ENCODE results near the gene GATA3.

Gene GATA3

GRCh38 chr10:8116926-8117493, 62.5 kb downstream of the GATA3 start:
- no peak for TF ChIP-seq CTCF (IDR thresholded peaks at IDR 0.05; ENCODE audit: insufficient read depth, low read length)
- TF ChIP-seq SPI1 (IDR thresholded peaks at IDR 0.05; ENCODE audit: borderline replicate concordance, low read depth), result no peak
- no peak for TF ChIP-seq POLR2AphosphoS5 (IDR thresholded peaks at IDR 0.05; ENCODE audit: low read depth)
- no peak for TF ChIP-seq GABPA (IDR thresholded peaks at IDR 0.05; ENCODE audit: low read depth)
- no peak for TF ChIP-seq REST (IDR thresholded peaks at IDR 0.05; ENCODE audit: insufficient replicate concordance, low read depth)
- Histone ChIP-seq H3K27me3 (ENCODE audit: insufficient read depth, poor library complexity, severe bottlenecking) (no peaks in the 10 kb centered on the region), H3K27ac (replicated peaks) (no peak overlapping the region), H3K4me3 (replicated peaks; ENCODE audit: insufficient read depth, low read length) (no peak overlapping the region)
- DNase-seq (ENCODE audit: low read depth in 1 of 2, low spot score in 1 of 2), result no peak

DNA sequence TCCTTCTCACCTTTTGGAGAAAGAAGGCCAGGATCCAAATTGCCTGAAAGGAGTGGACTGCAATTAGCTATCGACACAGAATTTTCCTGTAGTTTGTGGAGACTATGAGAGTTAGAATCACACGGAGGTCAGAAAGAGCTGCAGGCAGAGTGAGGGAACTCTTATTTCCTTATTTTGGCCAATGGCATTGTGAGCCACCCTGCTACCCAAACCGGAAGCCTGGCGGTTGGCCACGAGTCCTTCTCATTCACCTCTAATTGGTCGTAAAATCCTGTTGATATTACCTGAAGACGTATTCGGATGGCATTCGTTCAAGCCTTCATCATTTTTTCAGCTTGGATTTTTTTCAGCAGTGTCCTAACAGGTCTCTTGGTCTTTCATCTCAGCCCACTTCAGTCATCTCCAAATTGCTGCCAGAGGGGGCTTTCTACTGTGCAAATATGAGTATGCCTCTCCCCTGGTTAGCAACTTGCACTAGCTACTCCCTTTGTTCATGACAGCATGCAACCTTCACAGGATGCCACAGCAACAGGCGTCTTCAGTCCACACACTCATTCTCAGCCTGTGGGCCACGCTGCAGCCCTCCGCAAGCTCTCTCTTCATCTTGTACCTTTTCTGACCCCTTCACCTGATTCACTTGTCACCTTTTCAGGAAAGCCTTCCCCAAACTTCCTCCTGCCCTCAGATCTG, 66.9 kb downstream of the GATA3 start:
- DNase-seq (ENCODE audit: low read depth in 1 of 2, low spot score in 1 of 2), result no peak
- TF ChIP-seq REST (IDR thresholded peaks at IDR 0.05; ENCODE audit: insufficient replicate concordance, low read depth) (no peak), CTCF (IDR thresholded peaks at IDR 0.05; ENCODE audit: insufficient read depth, low read length) (no peak), GABPA (IDR thresholded peaks at IDR 0.05; ENCODE audit: low read depth) (no peak), POLR2AphosphoS5 (IDR thresholded peaks at IDR 0.05; ENCODE audit: low read depth) (no peak), SPI1 (IDR thresholded peaks at IDR 0.05; ENCODE audit: borderline replicate concordance, low read depth) (no peak)
- Histone ChIP-seq H3K4me3 (replicated peaks; ENCODE audit: insufficient read depth, low read length) (no peak overlapping the region), H3K27ac (replicated peaks) (no peak overlapping the region), H3K27me3 (ENCODE audit: insufficient read depth, poor library complexity, severe bottlenecking) (no peaks in the 10 kb centered on the region)

DNA sequence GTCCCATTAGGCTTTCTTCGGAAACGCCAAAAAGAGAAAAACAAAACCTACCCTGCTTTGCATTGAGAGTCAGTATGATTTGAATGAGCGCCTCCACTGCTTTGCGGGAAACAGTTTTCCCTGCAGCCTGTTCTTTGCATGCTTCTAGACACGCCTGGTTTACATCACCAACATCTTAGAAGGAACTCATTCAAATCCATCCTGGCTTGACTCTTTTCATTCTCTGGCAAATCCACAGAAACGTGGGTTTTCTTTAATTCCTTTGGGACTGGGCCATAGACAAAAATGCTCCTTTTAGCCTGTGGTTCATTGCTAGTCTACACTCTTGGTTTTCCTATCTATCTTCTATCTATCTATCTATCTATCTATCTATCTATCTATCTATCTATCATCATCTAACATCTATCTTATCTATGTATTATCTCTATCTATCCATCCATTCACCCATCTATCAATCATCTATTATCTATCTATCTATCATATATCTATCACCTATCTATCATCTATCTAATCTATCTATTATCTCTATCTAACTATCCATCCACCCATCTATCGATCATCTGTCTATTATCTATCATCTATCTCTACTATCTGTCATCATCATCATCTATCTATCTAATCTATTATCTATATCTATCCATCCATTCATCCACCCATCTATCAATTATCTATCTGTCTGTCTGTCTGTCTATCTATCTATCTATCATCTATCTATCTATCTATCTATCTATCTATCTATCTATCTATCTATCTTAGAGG, 68.3 kb downstream of the GATA3 start:
- no peaks in the 10 kb centered on the region for H3K27me3 ChIP-seq (ENCODE audit: insufficient read depth, poor library complexity, severe bottlenecking)
- no peak overlapping the region for H3K4me3 ChIP-seq (replicated peaks; ENCODE audit: insufficient read depth, low read length)
- H3K27ac ChIP-seq (replicated peaks), result no peak overlapping the region
- DNase-seq (ENCODE audit: low read depth in 1 of 2, low spot score in 1 of 2), result no peak
- no peak for TF ChIP-seq CTCF (IDR thresholded peaks at IDR 0.05; ENCODE audit: insufficient read depth, low read length)
- no peak for TF ChIP-seq GABPA (IDR thresholded peaks at IDR 0.05; ENCODE audit: low read depth)
- TF ChIP-seq POLR2AphosphoS5 (IDR thresholded peaks at IDR 0.05; ENCODE audit: low read depth), result no peak
- TF ChIP-seq REST (IDR thresholded peaks at IDR 0.05; ENCODE audit: insufficient replicate concordance, low read depth), result no peak
- TF ChIP-seq SPI1 (IDR thresholded peaks at IDR 0.05; ENCODE audit: borderline replicate concordance, low read depth), result no peak

Measured in HL-60 (cell line).